COLO668 (cell line): ENCODE data around the gene ATP11A.

Source experiments
- DNase-seq: peaks from one replicate; lab custom pipeline; 2025; ENCODE audit not compliant: unreplicated experiment; lab: John Stamatoyannopoulos, UW

ATP11A gene

DNA sequence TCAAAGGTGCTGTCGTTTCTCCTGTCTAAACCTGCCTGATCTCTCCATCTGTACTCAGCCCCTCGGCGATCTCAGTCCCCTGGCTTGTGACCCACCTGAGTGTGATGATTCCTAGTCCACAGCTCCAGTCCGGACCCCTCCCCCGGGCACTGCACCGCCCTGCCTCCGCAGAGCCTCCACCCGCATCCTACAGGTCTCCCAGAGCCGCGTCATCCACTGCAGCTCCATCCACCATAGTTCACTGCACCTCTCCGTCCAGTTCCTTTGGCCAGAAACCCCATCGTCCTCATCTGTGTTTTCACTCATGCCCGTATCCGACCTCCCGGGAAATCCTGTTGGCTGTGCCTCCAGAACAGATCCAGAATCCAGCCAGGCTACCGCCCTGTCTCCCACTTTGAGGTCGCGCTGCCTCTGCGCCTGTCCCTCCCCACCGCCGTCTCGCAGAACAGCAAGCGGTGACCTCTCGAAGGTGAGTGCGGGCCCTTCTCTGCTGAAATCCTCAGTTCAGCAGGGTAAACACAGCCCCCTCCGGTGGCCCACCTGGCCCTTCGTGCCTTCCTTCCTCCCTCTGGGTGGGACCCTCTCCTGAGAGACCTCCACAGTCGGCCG lies 227.3 kb downstream of the ATP11A start:
- no peak for DNase-seq

DNA sequence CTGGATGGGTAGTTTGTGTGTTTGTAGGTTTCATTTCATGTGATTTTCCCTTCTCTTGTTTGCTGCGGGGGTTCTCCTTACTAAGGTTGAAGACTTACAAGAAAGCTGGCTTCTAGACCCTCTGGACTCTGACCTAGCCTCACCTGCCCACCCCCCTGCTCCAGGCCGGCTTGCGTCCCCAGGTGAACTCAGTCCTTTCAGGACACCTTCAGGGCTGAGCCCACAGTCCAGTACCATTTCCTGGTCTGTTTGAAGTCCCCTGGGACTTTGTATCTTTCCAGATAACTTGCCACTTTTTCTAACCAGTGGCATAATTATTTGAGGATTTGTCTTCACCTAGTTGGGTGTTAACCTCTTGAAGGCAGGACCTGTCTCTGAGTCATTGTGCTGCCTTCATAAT lies 227.9 kb downstream of the ATP11A start:
- DNase-seq: no peak

DNA sequence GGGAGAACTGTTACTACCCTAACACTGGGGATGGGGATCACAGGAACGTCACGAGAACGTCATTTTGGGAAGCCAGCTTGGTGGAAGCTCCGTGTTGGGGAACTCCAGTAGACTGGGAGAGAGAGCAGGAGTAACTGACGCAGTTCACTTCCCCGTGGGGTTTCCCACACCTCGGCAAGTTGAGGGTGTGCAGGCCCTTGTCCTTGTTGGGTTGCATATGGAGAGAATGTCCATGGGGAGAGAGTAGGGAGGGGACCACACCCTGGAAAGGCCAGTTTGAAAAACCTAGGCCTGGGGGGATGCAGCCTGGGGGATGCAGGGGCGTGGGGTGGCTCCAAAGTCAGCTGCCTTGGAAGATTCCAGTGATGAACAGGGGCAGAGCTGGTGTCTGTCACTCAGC lies 228.4 kb downstream of the ATP11A start:
- DNase-seq: no peak

DNA sequence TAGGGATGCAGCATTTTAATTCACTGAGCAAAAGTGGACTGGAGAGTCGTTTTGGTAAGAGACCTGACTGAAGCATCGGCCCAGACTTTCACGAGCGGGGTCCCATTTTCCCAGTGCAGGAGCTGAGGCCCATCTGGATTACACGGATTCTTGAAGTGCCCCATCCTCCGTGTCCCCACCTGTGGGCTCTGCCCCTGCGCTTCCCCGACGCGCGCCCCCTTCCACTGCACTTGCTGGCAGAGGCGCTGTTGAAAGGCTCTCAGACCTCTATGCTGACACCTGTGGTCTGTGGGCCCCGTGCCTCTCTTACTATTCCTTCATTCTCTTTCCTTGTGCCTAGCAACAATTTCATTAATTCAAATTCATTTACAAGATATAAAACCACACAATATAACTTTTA lies 228.9 kb downstream of the ATP11A start:
- DNase-seq: no peak

DNA sequence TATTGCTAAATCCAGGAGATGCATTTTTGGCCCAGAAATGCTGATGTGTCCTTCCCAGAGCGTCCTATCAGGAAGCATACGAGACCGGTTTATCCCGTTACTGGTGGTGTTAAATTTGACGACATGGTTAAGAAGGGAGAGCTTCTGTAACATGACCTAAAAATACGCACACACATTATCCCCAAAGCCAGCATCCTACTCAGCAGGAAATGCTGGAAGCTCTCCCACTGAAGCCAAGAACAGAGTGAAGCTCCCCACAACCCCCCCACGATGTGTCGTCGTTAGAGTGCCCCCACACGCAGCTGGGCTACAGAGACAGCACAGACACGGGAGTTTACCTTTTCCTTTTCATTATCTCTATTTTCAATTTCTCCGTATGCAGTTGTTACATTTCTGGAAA lies 234.1 kb downstream of the ATP11A start:
- DNase-seq: no peak

DNA sequence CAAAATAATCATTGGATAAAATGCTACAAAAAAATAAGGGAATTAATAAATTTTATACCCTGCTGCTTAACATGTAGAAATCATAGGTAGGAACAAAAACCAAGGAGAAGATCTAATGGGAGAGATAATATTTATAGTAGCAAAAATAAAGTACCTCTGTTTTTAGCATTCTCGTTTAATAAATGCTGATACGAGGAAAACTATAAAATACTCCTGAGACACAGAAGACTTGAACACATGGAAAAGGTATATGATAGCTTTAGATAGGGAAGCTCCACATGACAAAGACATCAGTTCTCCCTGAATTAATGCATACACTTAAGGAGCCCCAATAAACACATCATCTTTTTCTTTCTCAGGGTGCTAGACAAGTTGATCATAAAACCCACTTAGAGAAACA lies 234.5 kb downstream of the ATP11A start:
- no peak for DNase-seq

DNA sequence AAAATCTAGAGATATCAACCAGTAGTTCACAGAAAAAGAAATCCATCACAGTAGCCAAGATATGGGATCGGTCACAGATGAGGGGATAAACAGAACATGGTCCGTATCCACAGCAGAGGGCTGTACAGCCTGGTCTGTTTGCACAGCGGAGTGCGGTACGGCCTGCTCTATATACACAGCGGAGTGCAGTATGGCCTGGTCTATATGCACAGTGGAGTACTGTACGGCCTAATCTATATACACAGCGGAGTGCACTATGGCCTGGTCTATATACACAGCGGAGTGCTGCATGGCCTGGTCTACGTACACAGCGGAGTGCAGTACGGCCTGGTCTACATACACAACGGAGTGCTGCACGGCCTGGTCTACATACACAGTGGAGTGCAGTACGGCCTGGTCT lies 236.2 kb downstream of the ATP11A start:
- DNase-seq: no peak

DNA sequence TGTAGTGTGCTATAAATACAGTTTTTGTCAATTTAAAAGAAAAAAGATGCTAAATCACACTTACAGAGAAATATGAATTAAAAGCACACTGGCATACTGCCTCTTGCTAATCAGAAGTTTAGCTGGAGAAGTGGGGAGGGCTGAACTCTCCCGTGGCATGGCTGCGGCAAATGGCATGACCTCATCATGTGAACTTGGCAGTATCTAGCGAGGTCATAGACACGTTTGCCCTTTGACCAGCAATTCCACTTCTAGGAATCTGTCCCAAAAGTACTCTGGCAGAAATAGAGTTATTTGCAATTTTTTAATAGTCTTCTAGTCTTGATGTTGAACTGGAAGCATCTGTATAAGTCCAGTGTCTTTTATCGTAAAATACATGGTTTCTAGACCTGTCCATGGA lies 237.2 kb downstream of the ATP11A start:
- DNase-seq: no peak

DNA sequence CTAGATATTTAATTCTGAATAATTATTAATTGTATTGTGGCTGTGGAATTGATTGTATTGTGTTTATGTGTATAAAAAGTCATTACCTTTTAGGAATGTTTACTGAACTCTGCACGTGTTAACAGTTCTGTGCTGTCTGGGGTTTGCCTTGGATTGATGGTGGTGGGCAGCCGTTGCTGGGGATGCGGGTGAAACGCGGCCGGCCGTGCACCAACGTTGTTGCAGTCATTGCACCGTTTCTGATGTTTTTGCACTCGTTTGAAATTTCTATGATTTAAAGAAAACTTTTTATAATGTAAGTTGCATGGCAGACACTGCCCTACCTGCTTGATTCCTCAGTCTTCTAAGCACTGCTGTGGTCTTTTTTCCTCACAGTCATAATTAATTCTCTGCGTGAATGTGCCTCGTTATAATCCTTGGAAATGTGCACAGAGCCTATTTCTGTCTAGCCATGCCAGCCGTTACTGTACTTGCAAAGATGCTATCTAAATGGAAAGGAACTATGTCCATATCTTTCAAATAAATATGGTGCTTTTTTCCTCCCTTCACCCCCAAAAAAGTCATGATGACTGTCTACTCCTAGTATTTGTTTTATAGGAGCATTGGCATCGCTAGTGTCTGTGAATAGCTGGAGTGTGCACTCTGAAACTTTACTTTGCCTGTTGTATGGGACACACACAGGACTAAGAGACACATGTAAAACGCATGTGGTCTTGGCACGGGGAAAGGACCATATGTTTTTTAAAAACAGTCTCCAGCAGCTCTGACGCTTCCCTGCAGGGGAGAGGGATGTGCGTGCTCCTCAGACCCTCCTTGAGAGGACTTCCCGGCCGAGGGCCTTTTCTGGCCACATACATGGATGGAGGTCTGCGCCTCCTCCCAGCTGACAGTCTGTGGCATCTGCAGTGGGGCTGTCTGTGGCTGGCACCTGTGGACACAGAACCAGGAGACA lies 238.5 kb downstream of the ATP11A start:
- DNase-seq: no peak

DNA sequence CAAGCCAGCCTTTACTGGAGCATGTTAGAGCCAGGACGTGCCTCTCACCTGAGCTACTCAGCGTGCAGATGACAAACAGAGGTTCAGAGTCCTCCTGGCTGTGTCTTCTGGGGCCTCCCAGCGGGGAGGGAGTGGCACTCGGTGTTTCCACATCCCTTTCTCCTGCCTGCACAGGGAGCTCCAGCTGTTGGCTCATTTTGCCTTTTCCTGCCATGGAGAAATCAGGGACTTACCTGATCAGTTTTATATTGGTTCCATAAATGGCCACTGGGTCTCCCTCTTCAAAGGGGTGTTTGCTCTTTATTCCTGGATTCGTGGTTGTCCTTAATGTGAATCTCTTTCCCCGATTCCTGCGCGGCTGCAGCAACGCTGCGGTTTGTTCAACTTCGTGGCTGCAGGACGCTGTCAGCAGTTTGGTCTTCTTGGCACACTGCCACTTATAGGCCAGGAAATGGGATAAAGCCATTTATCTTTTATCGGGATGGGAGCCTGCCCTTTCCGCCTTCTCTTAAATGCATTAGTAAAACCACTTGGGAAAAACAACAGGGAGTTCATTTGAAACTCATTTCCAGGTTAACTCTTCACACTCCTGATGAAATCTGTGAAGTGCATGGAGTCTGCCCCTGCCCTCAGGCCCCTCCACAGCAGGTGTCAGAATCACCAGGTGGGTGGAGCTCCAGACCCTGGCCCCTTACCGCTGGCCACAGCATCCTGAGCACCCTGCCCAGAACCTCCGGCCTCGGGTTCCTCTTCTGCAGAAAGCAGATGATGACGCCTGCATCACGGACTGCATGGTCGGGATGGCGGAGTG lies 239.3 kb downstream of the ATP11A start:
- DNase-seq: peak; percentile 89

DNA sequence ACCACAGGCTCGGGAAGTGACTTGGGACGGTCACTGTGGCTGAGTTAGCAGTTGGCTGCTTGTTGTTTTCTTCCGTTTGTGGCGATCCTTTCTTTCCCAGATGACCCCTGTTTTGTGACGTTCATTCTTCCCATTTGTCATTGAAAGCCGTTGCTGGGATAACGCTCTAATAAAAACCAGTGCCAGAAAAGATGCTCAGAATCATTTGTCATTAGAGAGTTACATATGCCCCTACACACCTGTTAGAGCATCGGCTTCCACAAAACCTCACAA lies 239.9 kb downstream of the ATP11A start:
- DNase-seq: no peak

DNA sequence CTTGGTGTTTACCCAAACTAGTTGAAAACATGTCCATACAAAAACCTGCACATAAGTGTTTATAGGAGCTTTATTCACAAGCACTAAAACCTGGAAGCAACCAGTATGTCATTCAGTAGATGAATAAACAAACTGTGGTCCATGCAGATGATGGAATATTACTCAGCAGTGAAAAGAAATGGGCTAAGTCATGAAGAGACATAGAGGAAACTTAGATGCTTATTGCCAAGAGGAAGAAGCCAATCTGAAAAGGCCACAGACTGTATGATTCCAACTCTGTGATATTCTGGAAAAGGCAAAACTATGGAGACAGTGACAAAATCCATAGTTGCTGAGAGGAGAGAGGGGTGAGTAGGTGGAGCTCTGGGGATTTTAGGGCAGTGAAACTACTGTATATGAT lies 240.4 kb downstream of the ATP11A start:
- no peak for DNase-seq

DNA sequence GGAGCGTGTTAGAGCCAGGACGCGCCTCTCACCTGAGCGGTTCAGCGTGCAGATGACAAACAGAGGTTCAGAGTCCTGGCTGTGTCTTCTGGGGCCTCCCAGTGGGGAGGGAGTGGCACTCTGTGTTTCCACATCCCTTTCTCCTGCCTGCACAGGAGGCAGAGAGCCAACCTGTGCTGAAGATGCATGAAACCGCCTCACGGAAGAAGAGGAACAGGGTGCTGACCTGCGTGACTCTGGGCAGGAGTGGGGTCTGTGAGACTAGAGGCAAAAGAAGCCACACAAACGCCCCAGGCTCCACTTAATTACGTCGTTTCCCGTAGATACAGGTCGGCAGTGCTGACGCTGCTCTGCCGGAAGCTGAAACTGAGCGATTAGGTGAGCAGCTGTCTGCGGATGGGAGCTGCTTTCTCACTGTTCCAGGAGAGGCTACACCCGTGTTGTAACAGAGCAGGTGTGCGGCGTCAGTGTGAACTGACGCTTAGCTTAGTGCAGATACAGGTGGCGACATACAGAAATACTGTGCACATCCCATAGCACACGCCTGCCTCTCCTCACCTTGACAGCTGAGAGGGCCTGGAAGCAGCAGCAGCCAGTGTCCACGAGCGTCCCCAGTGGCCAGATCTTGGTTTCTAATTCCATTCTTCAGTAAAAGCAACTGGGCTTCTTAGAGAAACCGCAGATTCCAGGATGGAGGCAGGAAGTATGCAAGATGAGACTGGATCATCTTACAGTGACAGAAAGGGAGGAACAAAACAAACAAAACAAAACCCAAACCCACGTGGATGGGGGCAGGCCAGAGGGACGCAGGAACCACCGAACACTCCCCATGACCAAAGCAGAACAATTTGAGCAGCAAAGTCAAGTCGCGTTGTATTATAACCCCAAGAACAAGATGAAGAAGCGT lies 241.4 kb downstream of the ATP11A start:
- peak; percentile 97 for DNase-seq

DNA sequence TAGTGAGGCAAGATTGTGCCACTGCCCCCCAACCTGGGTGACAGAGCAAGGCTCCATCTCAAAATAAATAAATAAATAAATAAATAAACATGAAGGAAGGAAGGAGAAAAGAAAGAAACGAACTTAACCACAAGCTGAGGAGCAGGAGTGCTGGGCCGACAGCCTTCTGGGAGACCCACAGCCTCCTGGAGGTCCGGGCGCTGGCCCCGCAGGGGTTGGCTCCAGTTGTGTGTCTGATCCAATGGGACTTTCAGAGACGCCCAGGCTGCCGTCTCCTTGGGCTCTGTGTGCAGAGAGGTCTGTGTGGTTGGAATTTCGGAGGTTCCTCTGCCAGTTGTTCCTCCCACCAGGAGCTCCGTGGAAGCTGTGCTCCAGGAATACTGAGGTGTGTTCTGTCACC lies 243.1 kb downstream of the ATP11A start:
- DNase-seq: no peak

DNA sequence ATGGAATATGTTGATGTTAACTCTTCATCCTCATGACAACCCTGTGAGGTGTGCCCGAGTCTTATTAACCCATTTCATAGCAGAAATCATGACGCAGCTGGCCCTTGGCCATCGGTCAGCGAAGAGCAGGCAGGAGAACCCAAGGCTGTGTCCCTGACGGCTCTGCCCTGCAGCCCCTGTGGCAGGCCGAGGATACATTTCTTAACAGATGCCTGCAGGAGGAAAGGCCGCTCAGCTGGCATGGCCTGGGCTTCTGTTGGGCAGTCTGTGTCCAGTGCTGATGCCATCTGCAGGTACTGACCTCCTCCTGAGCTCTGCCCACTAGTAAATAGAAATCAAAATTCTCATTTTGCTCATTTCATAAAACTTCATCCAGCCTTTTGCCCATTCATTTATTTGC lies 243.8 kb downstream of the ATP11A start:
- no peak for DNase-seq

DNA sequence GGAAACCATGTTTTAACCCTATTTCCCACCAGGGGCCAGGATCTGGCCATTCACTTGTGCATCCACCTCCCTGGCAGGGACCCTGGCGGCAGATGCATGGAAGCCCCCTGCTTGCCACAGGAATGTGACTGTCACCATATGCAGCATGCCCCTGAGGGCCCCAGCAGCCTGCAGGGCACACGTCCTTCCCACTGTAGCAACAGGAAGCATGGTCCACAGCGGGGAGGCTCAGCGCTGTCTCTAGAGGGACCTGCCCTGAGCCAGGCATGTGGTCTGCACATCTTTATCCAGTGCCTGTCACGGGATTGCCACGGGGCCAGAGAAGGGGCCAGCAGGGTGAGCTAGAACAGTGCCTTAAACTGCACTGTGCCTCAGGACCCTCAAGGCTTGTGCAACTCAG lies 244.2 kb downstream of the ATP11A start:
- no peak for DNase-seq
